ENCODE results near the gene TFF3.

TFF3 gene

GRCh38 chr21:42271065-42271464 lies 44.1 kb downstream of the TFF3 start:
- Mint-ChIP-seq H3K9me3 (no peaks in the 10 kb centered on the region), H3K36me3 (ENCODE audit: low read depth) (peaks cover 2% of the 10 kb centered on the region), H3K27ac (peak overlapping the region; percentile 71), H3K4me1 (peaks cover 26% of the 10 kb centered on the region), H3K27me3 (no peaks in the 10 kb centered on the region), H3K4me3 (no peak overlapping the region)
- no peak for DNase-seq
- no peak for ATAC-seq

- Mint-ChIP-seq H3K27ac (peak overlapping the region; percentile 25), H3K9me3 (no peaks in the 10 kb centered on the region), H3K27me3 (no peaks in the 10 kb centered on the region), H3K4me3 (no peak overlapping the region), H3K4me1 (peaks cover 26% of the 10 kb centered on the region), H3K36me3 (ENCODE audit: low read depth) (peaks cover 2% of the 10 kb centered on the region)
- ATAC-seq (no peak), DNase-seq (no peak)
Observed at GRCh38 chr21:42269386-42269785, 45.8 kb downstream of the TFF3 start.

DNA sequence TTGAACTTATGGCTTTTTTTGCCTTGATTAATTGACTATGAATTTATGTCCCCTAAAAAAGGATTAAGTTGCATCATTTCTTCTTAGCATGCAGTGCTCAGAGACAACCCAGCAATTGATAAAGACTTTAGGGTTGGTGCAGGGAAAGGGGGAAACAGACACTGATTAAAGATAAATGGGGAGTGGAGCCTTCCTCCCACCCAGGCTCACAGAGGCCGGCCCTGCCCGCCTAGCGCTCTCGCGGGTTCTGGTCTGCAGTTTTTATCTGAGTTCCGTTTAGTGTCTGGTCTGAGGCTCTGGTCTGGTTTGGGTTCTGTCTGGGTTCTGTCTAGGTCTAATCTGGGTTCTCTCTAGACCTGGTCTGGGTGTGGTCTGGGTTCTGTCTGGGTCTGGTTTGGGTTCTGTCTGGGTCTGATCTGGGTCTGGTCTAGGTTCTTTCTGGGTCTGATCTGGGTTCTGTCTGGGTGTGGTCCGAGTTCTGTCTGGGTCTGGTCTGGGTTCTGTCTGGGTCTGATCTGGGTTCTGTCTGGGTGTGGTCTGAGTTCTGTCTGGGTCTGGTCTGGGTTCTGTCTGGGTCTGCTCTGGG lies 48.1 kb downstream of the TFF3 start:
- DNase-seq, result no peak
- Mint-ChIP-seq H3K4me3 (no peak overlapping the region), H3K9me3 (no peaks in the 10 kb centered on the region), H3K27me3 (no peaks in the 10 kb centered on the region), H3K36me3 (ENCODE audit: low read depth) (peaks cover 2% of the 10 kb centered on the region), H3K27ac (peak overlapping the region; percentile 39), H3K4me1 (peaks cover 26% of the 10 kb centered on the region)
- ATAC-seq, result no peak

DNA sequence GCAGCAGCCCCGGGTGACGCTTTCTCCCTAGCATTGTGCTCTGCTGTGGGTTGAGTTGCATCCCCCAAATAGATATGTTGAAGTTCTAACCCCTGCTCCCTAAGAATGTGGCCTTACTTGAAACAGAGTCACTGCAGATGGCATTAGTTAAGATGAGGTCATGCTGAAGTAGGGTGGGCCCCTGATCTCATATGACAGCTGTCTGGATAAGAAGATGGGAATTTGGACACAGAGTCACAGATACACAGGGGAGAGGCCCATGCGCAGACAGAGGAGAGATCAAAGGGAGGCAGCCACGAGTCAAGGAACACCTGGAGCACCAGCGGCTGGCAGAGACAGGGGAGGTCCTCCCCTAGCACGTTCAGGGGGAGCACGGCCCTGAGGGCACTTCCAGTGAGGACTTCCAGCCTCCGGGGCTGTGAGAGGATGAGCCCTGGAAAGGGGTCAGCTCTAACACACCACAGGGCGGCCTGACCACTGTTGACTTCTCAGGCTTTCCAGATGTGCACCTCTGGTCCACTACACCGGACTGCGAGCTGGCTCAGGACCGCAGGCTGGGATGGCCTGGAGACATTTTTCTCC lies 49.9 kb downstream of the TFF3 start:
- ATAC-seq (no peak), DNase-seq (no peak)
- Mint-ChIP-seq H3K4me1 (peaks cover 26% of the 10 kb centered on the region), H3K9me3 (no peaks in the 10 kb centered on the region), H3K27ac (no peak overlapping the region), H3K36me3 (ENCODE audit: low read depth) (no peaks in the 10 kb centered on the region), H3K27me3 (no peaks in the 10 kb centered on the region), H3K4me3 (no peak overlapping the region)

GRCh38 chr21:42264245-42265195 lies 50.7 kb downstream of the TFF3 start:
- H3K9me3 Mint-ChIP-seq, result no peaks in the 10 kb centered on the region
- DNase-seq (no peak), ATAC-seq (no peak)
- peaks cover 22% of the 10 kb centered on the region for H3K4me1 Mint-ChIP-seq
- no peaks in the 10 kb centered on the region for H3K27me3 Mint-ChIP-seq
- no peaks in the 10 kb centered on the region for H3K36me3 Mint-ChIP-seq (ENCODE audit: low read depth)
- no peak overlapping the region for H3K4me3 Mint-ChIP-seq
- no peak overlapping the region for H3K27ac Mint-ChIP-seq

DNA sequence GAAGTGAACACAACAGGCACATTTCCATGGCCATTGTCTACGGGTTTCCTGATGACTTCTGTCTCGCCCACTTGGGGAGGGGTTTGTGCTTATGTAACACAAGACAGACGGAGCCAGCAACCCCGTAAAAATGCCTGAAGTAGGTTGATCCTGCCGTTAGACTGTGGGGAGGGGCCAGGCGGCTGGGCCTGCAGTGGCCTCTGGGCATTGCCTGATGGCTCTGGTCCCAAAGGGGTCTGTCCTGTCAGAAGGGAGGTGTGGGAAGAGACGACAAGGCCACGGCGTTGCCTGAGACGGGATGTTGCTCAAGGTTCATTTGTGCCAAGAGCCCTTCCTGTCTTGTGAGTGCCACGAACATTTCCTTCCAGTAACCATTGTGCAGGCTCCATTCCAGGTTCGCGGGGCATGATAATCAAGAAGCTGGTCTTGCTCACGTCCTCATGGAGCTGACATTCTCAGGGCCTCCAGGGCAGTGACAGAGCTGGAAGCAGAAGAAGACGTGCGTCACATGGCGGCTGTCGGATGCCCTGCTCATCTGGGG lies 51.5 kb downstream of the TFF3 start:
- Mint-ChIP-seq H3K36me3 (ENCODE audit: low read depth) (no peaks in the 10 kb centered on the region), H3K4me3 (no peak overlapping the region), H3K27ac (no peak overlapping the region), H3K4me1 (peaks cover 14% of the 10 kb centered on the region), H3K9me3 (no peaks in the 10 kb centered on the region), H3K27me3 (no peaks in the 10 kb centered on the region)
- DNase-seq (no peak), ATAC-seq (no peak)

GRCh38 chr21:42262831-42263231 lies 52.4 kb downstream of the TFF3 start:
- peaks cover 11% of the 10 kb centered on the region for H3K4me1 Mint-ChIP-seq
- ATAC-seq (no peak), DNase-seq (no peak)
- no peaks in the 10 kb centered on the region for H3K36me3 Mint-ChIP-seq (ENCODE audit: low read depth)
- H3K27me3 Mint-ChIP-seq, result no peaks in the 10 kb centered on the region
- no peaks in the 10 kb centered on the region for H3K9me3 Mint-ChIP-seq
- H3K4me3 Mint-ChIP-seq, result no peak overlapping the region
- no peak overlapping the region for H3K27ac Mint-ChIP-seq

DNA sequence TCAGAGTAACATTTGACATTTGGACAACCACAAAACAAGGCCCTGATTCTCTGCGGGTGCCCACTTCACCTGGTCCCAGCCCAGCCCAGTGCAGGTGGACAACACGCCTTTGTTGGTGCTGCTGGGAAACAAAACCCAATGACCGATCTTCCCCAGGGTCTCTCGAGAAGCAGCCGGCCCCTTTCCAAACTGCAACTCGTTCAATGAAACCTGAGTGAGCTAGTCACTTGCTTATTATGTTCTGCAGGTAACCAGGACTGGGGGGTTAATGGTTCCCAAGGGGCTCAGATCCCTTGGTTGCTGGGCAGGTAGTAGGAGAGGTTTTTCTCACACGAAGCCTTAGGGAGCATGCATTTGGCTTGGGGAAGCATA lies 53.4 kb downstream of the TFF3 start:
- Mint-ChIP-seq H3K36me3 (ENCODE audit: low read depth) (no peaks in the 10 kb centered on the region), H3K9me3 (no peaks in the 10 kb centered on the region), H3K4me1 (peaks cover 4% of the 10 kb centered on the region), H3K4me3 (no peak overlapping the region), H3K27ac (no peak overlapping the region), H3K27me3 (no peaks in the 10 kb centered on the region)
- ATAC-seq (no peak), DNase-seq (no peak)
